SW 1271 (cell line): Measurements from ENCODE around the gene MBD1.
"Not testable (repeated sequence)": the region's sequence is repeated elsewhere in the genome, so short reads cannot be mapped to it uniquely, and the experiment has no call there.

Experiments
- DNase-seq, 2 experiments: peaks; one replicate each; lab custom pipeline; 2025; lab: John Stamatoyannopoulos, UW

MBD1 gene, protein sequence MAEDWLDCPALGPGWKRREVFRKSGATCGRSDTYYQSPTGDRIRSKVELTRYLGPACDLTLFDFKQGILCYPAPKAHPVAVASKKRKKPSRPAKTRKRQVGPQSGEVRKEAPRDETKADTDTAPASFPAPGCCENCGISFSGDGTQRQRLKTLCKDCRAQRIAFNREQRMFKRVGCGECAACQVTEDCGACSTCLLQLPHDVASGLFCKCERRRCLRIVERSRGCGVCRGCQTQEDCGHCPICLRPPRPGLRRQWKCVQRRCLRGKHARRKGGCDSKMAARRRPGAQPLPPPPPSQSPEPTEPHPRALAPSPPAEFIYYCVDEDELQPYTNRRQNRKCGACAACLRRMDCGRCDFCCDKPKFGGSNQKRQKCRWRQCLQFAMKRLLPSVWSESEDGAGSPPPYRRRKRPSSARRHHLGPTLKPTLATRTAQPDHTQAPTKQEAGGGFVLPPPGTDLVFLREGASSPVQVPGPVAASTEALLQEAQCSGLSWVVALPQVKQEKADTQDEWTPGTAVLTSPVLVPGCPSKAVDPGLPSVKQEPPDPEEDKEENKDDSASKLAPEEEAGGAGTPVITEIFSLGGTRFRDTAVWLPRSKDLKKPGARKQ

DNA sequence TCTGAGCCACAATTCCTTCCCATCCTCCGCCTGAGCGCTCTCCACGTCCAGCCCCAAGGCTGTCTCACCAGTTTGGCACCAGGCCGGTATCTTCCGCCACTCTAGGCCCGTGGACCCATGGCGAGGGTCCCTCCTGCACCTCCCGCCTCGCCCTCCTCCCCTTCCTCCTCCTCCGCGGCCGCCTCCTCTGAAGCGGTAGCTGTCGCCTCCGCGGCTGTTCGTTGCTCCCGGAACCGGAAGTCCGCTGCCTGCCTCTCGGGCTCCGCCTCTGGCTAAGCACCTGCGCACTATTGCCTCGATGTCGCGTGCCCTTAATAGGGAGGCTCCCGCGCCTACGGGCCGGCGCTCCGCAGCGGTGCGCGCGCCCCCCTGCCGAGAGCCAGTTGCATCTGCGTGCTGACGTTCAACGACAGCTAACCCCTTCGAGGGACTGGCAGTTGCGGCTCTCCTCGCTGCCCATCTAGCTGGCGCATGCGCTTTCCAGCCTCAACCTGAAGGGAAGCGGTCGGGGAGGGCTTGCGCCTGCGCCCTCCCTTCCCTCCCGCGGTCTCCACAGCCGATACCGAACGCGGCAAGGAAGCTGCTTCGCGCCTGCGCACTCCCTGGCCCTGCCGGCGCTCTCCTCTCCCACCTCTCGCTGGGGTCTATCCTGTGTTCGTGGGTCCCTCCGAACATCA lies at the start of gene MBD1:
MBD1 (minus strand) TSS at position 229 of the 677 bp plus-strand sequence. CDS start 1,531 bp downstream, outside the sequence.
- DNase-seq = peak; percentile 90 to 91

DNA sequence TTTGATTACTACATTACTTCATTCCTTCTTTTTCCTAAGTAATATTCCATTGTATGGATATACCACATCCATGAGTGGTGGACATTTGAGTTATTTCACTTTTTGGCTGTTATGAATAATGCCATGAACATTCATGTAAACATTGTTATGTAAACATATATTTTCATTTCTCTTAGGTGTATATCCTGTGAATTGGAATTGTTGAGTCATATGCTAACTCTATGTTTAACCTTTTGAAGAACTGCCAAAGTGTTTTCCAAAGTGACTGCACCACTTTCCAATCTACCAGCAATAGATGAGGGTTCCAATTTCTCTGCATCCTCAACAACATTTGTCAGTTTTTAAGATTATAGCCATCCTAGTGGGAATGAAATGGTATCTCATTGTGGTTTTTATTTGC lies 48.9 kb upstream of the MBD1 start:
- no peak for DNase-seq

DNA sequence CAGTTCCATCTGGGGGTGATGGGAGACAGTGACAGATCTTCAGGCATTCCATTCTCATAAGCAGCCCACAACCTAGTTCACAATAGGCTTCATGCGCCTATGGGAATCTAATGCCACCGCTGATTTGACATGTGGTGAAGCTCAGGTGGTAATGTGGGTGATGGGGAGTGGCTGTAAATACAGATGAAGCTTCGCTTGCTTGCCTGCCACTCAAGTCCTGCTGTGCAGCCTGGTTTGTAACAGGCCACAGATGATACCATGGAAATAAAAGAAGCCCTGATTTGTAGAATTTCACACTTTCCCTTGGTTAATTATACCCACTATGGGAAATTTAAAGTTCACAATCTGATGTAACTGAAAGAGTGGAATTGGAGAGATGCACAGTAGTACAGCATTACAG lies 46.7 kb upstream of the MBD1 start:
- DNase-seq = no peak

DNA sequence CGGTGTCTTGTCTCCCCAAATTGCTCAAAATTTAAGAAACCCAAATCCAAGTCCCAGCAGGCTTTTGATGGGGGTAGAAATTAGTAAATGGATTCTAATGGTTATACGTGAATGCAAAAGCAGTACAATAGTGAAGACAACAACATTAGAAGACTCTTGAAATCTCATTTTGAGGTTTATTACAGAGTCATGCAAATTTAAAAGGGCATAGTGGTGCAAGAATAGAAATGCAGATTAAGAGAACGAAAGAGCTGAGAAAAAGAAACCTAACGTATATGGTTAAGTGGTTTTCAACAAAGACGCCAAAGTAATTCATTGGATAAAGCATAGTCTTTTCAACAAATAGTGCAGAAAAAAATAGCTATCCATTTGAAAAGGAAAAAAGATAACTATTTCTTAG lies 39.4 kb upstream of the MBD1 start:
- DNase-seq = no peak

DNA sequence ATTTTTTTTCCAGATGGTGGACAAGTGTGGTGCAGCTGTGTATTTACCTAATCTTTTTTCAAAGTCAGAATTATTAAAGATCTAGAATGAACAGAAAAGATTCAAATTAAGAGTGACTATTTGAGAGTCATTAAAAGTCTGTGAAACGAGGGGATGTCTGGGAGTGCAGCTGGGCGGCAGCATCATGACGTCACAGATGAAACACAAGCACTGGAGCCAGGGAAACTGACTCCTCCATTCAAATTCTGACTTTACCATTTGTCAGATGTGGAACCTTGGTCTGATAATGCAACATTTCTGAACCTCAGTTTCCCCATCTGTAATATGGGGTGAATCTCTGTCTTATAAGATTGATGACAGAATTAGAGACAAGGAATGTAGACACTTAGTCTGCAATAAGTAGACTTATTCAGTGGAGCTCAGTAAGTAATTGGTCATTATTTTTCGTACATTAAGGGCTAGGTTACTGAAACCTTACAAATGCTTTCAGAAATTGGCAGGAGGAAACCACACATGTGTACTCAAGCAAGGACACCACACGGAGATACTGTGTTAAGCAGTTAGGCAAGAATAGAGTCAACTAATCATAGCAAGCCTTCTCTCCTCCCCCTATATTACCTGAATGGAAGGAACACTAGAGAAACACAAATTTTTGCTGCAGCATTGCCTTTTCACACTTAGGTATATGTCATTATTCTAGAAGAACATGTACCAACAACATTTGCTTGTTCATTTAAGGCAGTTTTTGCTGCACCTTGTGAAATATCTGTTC lies 34.0 kb upstream of the MBD1 start:
- DNase-seq = no peak

DNA sequence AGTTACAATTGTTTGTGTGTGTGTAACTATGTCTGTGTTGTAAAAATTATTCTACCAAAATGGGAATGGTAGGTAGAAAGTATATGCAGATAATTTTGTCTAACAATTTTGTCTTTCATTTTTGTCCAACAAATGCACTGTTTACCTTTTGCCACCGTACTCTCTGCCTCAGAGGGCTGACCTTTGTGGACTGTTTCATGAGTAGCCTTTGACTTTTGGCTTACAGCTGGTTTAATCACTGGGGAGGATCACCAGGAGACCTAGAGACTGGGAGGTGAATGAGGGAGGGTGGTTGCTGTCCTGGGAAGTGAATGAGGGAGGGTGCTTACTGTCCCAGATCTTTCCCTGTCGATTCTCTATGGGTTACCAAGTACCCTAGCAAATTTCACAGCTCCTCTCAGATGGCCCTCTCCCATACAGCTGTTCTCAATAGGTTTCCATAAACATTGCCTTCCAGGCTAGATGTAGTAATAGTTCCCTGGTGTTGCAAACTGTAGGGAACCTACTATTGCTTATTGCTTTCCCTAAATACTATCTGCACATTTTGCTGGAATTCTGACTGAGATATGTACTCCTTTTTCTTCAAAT lies 32.6 kb upstream of the MBD1 start:
- no peak for DNase-seq

DNA sequence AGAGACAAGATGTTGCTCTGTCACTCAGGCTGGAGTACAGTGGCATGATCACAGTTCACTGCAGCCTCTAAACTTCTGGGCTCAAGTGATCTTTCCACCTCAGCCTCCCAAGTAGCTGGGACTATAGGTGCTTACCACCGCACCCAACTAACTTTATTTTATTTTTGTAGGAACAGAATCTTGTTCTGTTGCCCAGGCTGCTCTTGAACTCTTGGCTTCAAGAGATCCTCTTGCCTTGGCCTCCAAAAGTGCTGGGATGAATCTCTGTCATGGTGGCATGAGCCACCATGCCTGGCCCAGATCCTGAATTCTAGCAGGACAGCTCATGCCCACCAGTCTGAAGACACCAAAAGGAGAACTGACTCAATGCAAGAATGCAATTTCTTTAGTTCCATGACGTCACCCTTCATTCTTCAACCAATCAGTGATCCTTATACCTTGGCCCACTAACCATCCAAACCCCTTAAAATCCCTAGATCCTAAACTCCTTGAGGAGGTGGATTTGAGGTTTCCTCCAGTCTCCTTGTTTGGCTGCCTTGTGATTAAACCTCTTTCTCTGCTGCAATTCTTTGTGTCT lies 31.8 kb upstream of the MBD1 start:
- no peak for DNase-seq

DNA sequence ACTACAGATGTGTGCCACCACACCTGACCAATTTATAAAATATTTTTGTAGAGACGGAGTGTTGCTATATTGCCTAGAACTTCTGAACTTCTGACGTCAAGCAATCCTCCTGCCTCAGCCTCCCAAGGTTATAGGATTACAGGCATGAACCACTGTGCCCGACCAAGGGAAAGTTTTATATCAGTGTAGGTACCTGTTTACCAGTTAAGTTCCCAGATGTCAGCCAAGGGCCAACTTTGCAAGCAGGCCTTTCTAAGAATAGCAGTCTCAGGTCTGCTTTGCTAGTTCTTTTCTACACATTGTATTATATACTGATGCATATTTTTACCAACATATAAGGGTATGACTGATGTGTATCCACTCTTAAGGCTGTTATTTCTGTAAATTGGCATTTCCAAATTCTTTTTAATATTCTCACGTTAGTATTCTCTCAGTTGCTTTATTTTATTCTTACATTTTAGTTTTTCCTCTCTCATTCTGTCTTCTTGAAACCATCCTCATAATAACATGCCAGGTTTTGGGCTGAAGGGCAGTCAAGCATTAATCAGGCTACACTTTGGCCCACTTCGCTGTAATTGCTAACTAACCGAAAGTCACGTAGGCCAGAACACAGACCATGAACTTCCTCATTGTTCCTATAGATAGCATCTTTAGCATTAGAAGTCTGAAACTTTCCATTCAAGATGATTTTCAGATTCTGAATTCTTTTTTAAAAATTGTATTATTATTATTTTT lies 31.1 kb upstream of the MBD1 start:
- DNase-seq = no peak

DNA sequence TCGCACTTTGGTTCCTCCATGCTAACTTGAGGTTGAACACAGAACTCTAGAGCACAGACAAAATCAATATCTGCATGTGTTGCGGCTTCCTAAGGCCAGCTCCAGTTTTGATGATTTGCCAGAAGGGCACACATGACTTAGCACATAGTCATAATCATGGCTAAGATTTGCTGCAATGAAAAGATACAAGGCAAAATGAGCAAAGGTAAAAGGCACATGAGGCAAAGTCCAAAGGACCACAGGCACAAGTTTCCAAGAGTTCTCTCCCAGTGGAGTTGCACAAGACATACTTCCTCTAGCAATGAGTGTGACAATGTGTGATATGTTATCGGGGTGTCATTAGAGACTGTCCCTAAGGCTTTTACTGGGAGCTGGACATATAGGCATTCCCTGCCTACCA lies 30.3 kb upstream of the MBD1 start:
- DNase-seq = no peak

DNA sequence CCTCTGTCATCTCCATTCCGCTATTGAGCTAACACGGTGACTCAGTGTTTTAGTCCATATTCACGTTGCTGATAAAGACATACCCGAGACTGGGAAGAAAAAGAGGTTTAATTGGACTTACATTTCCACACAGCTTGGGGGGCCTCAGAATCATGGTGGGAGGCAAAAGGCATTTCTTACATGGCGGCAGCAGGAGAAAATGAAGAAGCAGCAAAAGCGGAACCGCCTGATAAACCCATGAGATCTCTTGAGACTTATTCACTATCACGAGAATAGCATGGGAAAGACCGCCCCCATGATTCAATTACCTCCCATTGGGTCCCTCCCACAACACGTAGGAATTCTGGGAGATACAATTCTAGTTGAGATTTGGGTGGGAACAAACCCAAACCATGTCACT lies 28.8 kb upstream of the MBD1 start:
- no peak for DNase-seq

DNA sequence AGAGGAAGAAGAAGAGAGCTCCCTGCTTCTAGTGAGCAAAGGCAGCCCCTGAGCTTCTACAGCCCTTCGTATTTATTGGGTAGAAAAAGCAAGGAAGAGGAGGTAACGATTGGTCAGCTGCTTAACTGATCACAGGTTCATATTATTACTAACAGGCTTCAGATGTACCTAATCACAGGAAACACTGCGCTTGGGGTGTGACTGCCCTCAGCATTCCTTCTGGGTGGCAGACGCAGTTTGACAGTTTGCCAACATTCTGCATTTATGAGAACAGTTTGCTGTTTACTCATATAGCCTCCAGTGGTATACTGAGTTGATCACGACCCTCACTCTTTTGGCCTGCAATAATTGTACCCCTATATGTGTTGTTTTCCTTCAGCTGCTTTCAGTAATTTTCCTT lies 27.5 kb upstream of the MBD1 start:
- DNase-seq = not testable (repeated sequence)

DNA sequence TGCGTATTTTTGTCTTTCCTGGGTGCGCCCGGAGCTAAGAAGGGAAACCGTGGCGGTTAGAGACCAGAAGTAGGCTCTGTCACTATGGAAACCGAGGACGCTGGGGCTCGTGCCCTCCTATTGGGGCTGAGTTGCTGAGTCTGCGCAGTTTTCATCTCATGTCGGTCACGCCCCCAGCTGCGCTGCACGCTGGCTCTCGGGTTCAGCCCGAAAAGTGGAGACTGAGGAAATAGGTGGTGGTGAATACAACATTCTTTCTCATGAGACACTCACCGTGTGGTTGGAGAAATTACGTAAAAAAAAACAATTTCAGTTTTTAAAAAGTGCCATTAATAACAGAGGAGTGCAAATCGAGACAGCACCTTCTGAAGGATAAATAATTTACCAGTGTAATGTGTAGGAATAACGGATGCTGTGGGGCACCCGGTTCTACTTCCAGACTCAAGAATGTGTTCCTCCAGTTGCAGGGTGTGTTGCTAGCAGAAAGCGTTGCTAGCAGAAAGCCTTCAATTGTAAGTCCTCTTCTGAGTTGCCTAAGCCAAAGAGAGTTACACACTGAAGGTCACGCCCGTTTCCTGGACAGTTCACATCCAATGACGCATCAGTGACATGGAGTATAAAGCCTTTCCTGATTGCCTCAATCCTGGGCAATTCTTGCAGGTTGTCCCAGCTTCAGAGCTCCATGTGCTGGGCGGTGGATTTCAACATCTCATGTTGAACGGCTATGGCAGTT lies 26.6 kb upstream of the MBD1 start:
- no peak for DNase-seq

DNA sequence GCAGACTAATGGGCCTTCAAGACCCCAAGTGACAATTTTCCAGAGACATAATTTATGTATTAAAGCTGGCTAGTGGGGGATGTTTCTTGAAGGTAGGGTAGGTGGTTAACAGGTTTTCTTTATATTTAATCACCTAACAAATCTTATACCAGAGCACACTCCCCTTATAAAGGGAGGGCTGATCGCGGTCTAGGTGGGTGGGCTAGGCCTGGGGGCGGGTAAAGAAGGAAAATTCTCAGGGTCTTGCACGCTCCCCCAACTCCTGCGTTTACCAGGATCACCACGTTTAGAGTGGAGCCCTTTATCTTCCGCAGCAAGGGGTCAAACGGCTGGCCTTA lies 26.0 kb upstream of the MBD1 start:
- DNase-seq = no peak

DNA sequence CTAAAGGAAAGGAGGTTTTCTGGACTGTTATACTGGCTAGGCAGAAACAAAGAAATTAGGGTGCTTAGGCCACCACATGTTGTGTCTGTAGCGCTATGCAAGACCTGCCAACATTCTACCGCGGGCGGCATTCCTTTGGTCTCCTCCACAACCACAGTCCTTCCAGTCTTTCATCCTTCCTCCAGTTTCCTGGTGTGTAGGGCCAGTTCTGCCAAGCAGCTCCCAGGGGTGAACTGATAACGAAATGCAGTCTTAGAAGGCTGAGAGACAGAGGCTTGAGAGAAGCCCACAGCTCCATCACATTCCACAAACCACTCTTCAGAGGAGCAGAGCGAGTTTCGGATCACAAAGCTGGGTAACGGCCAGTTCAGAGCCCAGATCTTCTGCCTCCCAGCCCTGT lies 25.6 kb upstream of the MBD1 start:
- no peak for DNase-seq

DNA sequence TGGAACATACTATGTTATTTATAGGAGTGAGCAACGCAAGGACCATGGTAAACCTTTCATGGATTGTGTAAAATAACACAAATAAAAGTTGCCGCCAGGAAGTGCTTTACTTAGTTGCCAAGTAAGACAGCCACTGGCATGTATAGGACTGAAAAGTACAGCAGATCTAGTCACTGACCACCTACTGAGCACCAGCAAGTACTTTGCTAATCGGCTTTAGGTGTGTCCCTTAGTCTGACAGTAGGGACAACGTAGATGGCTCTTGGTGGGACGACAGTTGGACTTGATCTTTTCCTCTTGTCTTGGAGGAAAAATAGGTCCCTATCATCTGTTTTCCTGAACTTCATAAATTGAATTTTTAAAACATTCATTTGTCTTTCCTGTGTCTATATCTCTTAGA lies 19.8 kb upstream of the MBD1 start:
- DNase-seq = no peak

DNA sequence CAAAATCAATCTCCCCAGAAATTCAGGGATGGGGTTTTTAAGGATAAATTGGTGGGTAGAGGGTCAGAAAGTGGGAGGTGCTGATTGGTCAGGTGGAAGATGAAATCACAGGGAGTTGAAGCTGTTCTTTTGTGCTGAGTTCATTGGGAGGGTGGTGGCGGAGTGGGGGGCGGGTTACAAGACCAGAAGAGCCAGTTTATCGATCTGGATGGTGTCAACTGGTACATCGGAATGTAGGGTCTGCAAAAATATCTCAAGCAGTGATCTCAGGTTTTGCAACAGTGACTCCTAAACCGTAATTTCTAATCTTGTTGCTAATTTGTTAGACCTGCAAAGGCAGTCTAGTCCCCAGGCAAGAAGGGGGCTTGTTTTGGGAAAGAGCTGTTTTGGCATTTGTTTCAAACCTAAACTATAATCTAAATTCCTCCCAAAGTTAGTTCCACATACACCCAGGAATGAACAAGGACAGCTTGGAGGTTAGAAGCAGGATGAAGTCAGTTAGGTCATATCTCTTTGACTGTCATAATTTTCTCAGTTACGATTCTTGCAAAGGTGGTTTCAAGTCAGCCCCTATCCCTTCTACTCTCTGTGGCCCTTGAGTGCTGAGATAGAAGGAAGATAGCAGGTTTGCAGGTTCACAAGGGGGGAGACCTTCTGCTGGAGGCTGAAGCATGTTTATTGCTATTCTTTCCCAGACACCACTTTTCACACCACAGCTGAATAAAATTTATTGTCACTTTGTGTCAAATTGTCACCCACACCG lies 18.5 kb upstream of the MBD1 start:
- DNase-seq = no peak

DNA sequence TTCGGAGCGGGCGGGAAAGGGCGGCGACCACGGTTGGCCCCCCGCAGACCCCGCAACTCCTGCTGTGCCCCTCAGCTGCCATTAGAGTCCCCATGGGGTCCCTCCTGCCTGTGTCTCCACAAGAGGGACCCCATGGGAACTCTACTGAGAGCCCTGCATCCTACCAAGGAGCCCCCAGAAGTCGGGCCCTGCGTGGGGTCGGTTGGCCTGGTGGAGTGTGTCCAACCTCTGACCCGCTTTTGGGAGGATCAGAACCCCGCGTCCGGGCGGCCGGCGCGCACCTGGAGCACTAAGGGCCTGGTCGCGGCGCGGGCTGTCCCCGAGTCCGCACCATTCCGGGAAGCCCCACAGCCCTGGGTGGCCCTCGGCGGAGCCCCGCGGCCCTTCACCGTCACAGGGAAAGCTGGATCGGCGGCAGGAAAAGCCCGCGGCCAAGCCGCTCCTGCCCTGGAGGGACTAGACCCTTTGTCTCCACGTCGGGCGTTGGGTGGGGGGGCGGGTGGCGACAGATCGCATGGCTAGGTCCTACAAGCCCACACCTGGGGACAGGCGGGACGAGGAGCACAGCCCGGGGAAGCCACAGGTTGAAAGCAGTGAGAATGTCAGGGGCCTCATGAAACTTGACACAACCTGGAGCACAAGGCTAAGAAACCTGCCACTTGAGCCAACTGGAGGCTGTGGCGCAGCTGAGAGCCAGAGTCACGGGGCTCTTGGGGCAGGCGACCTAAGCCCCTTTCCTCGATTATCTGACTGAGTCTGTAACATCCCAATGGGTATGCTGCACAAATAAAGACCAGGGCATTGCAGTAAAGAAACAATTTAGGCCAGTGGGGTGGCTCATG lies 17.3 kb upstream of the MBD1 start:
- no peak for DNase-seq

DNA sequence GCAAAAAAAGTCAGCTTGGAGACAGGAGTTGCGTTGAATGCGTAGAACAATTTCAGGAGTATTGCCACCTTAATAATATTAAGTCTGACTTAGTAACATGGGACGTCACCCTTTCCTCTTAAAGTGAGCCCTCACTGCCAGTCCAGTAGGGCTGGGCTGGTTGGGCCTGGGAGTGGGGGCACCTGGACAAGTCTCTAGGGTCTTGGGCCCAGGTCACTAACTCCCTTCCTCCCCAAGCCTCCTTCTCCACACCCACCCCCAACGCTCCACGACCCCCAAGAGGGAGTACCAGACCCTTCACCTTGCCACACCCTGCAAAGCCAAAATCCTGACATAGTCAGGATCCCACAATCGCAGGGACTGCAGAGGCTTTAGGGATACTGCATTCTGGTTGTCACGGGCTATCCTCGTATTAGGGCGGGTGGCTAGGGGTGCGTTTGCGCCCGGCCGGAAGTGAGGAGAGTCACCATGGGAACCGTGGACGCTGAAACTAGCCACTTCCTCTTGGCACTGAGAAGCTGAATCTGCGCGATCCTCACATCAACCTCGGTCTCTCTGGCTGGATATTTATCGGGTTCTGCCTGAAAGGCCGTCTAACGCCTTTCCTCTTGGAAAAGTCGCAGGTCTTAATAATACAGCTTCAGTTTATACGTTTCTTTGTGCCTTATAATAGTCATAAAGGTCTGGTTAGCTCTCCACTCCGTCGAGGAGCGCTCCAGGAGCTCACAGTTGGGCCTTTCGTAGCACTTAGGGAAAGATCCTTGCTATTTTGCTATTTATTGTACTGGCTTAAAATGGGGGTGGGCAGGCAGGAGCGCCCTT lies 16.5 kb upstream of the MBD1 start:
- no peak for DNase-seq
